SK-N-SH treated with all-trans-retinoic acid at 6 μM for 48 hours (cell line): ENCODE measurements around the gene IMMP2L.

Source experiments
- ISL1 ChIP-seq: fragments of 250-450 bp; sonication (Bioruptor Pico); IDR thresholded peaks from 2 replicates; pipeline ENCODE4 v2.1.2; 2022; ENCODE audit warnings: mild to moderate bottlenecking, moderate library complexity
- RARB ChIP-seq: fragments of 250-450 bp; sonication (Bioruptor Pico); IDR thresholded peaks from 2 replicates; pipeline ENCODE4 v1.8.0; 2021; ENCODE audit warnings: mild to moderate bottlenecking, moderate library complexity
- TF ChIP-seq, protein P1 (sequence below): fragments of 250-450 bp; sonication (Bioruptor Pico); IDR thresholded peaks from 2 replicates; pipeline ENCODE4 v1.5.1; 2021; ENCODE audit warnings: mild to moderate bottlenecking, moderate library complexity

- TF ChIP-seq RARB (CRISPR knock-in tag) = no peak
- peak; percentile 76 for TF ChIP-seq ISL1
- TF ChIP-seq, protein P1, sequence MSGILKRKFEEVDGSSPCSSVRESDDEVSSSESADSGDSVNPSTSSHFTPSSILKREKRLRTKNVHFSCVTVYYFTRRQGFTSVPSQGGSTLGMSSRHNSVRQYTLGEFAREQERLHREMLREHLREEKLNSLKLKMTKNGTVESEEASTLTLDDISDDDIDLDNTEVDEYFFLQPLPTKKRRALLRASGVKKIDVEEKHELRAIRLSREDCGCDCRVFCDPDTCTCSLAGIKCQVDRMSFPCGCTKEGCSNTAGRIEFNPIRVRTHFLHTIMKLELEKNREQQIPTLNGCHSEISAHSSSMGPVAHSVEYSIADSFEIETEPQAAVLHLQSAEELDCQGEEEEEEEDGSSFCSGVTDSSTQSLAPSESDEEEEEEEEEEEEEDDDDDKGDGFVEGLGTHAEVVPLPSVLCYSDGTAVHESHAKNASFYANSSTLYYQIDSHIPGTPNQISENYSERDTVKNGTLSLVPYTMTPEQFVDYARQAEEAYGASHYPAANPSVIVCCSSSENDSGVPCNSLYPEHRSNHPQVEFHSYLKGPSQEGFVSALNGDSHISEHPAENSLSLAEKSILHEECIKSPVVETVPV (CRISPR knock-in tag) = no peak; the same call in 1 of the 2 replicates
These were observed 448.9 kb downstream of the IMMP2L start for GRCh38 chr7:111113263-111114017.
